HG02623 (cell line): ENCODE results near the gene HOXB7.

Experiments
- ATAC-seq: cut with Tn5 transposase; IDR thresholded peaks from one replicate; pipeline ENCODE4 v1.9.1; 2021; ENCODE audit warnings: moderate library complexity; ENCODE audit not compliant: unreplicated experiment

Gene HOXB7

DNA sequence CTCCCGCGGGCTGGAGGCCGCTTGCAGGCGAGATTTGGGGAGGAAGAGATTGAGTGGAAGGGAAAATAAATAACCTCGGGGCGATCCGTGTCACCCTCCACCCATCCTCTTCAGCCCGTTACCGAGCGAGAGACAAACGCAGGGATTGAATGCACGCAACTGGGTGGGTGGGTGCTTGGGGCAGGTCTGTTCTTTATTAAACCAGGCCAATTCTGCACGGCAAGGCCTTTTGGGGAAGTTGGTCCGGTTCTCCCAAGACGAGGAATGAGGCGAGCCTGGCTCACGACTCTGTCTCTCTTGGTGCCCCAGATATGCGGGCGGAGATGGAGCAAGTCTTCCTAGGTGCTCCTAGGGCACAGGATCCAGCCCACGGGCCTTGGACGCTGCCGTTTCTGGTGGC lies 396 bp upstream of the HOXB7 start:
- ATAC-seq = no peak

DNA sequence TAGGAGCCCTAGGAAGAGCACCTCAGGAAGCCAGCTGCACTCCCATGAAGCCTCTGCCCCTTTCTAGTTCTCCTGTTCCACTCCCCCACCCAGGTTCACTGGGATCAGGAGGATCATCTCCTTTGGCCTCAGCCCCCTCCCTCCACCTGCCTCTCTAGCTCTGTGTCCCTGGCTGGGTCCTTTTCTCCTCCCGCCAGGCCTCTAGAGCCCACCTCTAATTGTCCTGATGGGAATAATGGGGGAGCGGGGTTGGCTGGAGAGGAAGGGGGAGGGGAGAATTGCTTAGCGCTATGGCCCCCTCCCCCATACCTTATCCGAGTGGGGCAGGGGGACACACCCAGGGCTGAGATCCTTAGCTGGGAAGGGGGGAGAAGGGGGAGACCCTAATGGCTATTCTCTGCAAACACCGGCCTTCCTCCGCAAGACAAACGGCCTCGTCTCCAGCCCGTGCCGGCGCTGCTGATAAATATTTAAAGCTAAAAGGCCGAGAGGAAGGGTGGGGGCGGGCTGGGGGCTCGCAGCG lies 997 bp downstream of the HOXB7 start:
- no peak for ATAC-seq

DNA sequence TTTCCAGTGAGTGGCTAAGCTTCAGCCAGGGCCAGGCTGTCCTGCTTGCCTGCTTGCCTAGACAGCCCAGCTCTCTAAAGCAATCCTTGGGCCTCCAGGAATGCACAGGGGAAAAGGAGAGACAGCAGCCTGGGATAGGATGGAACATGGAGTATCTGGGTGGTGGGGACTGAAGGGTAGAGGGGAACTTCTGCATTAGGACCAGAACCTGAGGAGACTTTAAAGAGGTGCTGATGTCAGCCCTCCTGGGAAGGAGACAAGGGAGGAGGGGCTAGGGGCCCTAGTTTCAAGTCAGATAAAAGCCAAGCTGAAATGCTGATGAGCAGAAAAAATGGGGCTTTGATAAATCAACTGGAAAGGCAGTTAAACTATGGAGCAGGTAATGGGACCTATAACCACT lies 1.8 kb downstream of the HOXB7 start:
- no peak for ATAC-seq

DNA sequence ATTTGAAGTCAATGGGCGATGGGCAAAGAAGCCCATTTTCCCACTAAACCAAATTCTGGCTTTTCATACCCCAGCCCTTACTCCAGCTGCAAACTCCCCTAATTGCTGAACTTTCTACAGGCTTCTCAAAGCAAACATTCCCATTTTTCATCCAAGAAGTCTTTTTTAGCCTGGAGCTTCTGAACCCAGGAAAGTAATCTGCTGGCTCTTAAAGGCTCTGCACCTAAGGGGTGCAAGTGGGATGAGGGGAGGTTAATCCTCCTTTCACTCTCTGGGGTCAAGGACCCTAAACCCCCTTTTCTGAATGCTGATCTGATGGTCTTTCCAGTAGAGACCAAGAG lies 2.4 kb downstream of the HOXB7 start:
- ATAC-seq = no peak

DNA sequence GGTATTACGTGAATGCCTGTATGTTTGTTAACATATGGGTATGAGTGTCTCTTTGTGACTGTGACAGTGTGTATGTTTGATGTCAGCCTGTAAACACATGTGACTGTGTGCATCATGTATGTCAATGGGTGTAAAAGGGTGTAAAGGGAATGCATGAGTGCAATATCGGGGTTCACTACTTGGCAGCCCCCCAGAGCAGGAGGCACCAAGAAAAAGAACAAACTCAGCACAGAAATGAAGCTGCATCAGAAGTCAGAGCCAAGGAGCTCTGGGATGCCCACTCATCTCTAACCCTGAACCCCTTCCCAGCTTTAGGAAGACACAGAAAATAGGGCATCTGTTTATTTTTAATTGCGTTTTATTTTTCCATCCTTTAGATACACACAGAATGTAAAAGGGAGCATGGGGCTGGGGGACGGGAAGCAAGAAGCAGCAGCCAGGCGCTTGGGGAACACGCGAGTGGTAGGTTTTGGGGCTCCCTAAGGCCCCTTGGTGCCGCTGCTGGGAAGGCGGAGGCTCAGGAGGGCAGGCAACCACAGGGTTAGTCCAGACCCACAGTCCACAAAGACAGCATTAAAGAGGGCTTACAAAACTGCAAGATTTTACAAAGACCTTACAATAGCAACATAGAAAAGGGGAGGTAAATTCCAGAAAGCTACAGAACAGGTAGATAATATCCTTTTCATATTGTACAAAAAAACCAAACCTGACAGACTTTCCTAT lies 3.8 kb downstream of the HOXB7 start:
- no peak for ATAC-seq

DNA sequence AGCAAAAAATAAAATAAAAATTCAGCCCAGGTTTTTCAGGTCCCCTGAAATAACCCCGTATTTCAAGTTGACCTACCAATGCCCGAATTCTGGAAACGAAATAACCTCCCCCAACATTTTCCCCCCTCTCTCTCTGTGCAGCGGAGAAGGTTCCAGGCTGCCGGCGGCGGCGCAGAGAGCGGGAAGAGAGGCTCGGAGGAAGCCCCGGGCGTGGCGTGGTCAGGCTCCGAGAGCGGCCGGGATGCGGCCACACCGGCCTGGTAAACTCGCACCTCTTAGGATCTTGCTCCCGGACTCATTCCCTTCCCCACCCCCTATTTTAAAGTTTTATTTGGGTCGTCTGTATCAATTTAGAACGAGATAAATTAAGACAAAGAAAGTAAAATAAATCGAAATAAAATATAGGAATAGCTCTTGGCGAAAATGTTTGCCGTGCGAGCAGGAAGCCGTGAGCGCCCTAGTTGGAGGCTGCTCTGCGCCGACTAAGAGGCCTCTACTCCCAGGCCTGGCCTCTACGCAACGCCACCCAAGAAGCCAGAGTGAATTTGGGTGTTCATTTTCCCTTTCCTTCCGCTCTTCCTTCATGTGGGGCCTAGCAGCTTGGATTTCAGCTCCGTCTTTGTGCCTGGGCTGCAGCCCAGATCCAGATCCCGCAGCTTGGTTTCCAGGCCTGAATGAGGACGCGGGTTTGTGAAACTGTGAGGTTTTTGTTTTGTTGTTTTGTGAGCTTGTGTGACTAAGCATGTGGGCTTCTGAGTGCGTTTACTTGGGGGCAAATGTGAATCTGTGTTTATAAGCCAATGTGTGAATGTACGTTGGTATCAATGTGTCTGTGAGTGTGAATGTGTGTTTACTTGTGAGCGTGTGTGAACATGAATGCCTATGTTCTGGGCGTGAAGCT lies 4.6 kb downstream of the HOXB7 start:
- ATAC-seq = no peak

DNA sequence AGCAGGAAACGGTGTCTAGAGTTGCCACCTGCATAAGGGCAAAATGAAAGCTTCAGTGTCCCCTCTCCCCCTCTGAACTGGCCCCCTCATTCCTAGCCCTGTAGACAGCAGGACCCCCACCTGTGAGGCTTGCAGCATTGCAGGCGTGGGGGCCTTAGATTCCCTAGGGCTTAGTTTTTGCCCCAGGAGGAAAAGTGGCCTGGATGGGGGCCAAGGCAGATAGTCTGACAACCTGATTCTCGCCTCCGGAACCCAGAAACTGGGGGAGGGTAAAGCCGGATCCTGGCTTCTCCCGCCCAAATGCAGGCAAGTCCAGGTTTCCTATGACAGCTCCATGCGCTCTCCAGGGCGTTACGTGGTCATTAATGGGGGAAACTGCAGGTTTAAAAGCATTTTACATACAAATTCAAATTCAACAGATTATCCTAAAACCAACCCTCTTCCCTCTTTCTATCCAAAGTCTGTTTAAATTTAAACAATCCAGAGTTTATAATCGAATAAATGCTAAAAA lies 5.4 kb downstream of the HOXB7 start:
- ATAC-seq = no peak

DNA sequence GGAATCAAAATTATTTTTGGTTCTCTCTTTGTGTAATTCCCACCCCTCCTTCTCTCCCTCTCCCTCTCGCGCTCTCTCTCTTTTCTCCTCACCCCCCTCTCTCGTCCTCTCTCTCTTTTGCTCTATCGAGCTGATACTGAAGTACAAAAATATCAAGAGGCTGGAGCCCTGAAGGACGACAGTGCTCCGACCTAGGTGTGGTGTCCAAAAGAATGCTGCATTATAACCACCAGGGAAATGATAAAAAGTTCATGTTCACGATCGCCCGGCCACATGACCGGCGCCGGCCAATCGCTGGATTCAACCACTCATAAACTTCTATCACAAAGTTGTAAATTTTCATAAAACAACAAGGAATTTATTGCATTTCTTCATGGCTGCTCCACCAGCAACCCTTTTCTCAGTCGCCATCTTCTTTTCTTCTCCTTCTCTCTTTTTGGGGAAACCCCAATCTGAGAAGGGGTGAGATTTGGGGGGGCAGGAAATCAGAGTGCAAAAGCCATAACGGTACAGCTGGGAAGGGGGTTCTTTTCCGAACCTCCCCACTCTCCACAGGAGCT lies 6.0 kb downstream of the HOXB7 start, which contains the start of gene HOXB6:
Gene HOXB6, minus strand, starts transcription at position 217 of the 560 bp plus-strand sequence. CDS start 6,836 bp downstream, outside the sequence.
- ATAC-seq = no peak

DNA sequence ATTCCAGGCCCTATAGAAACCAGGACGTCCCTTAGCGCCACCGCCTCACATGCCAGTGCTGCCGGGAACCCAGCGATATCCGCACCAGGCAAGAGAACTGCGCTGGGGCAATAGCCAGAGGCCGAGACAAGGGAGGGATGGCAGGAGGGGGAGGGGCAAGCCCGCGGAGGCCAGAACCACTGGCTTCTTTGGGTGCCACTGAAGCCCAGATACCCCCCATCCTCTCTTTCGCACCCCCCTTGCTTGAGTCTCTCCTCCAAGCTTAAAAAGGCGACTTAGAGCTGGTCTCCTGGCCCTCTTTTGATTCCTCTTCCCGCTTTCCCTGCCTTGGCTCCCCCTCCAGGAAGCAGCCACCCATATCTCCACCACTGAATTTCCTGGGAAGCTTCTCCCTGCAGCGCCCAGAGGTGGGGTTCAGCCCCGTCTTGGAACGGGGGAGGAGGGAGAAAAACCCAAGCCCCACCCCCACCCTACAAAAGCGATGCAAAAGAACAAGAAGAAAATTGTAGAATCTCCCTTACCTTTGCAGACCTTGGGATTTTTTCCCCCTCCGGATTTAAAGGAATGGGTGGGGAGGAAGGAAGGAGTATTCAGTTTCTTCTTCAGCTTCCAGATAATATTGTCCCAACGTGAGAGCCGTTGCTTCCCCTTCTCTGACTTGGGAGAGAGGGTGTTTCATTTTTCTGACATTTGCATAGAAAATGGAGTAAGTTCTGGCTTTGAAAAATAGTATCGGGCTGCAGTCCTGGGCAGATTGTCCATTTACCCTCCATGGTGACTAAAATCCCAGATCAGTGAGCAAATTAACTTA lies 6.7 kb downstream of the HOXB7 start:
- no peak for ATAC-seq

DNA sequence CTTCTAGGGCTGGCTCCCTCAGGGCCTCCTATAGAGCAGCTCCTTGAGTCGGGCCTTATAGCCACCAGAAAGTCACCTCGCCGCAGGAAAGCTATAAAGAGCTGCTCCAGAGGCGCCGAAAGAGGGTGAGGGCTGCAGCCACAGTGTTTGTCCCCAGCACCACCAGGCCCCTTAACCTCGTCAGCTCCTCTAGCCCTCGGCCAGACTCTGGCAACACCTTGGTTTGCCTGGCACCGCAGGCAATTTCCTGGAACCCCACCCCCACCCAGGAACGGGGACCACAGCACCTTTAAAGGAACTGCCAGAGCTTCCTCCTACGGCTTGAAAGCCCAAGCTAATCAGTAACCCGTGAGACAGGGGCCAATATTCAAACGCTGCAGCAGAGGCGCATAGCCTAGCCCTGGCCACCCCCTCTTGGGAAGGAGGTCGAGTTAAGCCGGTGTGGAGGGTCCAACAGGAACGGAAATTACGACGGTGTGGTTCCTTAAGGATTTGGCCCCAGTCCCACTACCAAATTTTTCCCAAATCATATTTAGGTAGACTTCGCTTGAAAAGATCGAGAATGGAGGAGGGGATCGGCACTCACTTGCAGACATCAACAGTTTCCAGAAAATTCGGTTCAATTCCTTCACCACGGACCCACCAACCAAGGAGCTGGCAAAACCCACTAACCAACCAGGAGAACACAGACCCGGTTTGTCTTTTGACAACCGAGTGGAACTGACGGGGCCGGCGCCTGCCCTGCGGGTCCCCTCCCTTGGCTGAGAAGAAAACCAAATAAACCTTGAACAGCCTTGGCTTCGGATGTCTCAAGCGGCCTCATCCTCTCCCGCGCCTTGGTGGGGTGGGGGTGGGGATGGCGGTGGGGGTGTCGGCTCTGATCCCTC lies 9.0 kb downstream of the HOXB7 start:
- ATAC-seq = no peak

DNA sequence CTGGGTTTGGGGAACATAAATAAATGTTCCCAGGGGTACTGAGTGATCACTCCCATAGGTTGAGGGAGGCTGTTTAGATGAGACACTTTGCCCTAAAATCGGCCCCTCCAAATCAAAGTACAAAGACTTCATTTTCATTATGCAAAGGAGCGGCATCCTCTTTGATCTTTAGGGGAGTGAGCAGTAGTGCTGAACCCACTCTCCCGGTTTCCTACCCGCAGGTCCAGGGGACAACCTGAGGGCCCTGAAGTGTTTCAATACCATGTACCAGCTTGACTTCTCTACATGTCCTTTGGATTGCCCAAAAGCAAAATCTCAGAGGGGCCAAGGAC lies 9.6 kb downstream of the HOXB7 start:
- ATAC-seq = no peak

DNA sequence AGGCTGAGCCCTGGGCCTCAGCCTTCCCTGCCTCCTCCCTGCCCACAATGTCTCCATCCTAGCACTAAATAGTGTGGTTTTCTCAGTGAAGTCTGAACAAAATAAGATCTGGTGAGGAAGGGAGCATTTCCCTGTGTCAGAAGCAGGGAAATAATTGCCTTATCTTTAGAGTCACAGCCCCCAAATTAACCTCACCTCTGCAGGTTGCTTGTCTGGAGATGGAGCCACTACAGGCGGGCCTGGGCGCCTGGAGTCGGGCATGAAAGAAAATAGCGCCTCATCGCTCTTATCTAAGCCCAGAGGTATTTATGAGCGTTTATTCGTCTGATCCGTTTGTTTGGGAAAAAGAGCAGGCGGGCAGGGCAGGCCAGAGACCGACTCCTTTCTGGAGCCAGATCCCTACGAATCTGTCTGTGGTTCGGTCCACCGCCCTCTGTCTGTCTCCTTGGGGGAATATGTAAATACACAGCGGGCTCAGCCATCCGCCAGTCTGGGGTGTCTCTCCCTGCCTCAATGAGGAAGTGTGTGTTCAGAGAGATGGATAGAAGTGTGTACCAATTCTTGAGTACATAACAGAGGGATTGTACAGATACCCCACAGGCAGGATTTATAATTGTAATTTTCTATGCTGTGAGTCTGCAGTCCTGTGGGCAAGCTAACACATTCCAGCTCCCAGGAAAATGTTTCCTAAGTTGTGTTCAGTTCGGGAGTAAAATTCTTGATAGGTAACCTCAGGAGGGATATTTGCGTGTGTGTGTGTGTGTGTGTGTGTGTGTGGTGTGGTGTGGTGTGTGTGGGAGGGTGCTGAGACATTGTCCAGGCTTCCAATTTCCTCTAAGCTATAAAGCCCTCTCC lies 10.3 kb downstream of the HOXB7 start:
- no peak for ATAC-seq

DNA sequence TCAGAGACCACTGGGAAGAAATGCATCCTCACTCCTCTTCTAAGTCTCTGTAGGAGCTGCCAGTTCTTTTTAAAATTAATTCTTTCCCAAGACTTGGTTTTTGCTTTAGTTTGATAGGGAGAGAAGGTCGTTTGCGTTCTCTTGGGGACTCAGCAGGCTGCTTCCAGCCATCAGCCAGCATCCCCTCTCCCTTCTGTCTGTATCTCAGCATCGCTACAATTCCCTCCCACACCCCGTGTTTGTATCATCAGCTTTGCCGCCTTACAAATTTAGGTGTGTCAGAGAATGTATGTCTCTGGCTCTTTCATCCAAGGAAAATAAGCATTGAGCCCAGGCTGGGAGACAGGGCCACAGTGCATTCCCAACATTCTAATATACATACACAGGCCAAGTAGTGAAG lies 11.5 kb downstream of the HOXB7 start:
- no peak for ATAC-seq

DNA sequence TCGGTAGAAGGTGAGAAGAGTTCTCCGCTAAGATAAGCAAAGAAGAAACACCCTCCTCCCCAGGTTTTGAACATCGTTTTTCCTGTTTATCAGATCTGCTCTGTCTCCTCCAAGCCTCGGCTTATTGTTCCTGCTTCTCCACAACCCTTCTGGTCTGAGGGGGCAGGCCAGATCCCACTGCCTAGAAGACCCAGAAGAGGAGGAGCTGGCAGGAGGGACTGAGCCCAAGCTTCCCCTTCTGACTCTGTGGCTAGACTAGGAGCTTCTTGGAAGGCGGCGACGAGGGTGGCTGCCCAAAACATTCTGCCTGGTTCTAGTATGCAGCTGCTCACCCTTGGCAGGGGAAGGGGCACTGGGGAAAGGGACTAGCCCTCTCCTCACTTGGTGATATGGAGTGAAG lies 12.1 kb downstream of the HOXB7 start:
- ATAC-seq = no peak

DNA sequence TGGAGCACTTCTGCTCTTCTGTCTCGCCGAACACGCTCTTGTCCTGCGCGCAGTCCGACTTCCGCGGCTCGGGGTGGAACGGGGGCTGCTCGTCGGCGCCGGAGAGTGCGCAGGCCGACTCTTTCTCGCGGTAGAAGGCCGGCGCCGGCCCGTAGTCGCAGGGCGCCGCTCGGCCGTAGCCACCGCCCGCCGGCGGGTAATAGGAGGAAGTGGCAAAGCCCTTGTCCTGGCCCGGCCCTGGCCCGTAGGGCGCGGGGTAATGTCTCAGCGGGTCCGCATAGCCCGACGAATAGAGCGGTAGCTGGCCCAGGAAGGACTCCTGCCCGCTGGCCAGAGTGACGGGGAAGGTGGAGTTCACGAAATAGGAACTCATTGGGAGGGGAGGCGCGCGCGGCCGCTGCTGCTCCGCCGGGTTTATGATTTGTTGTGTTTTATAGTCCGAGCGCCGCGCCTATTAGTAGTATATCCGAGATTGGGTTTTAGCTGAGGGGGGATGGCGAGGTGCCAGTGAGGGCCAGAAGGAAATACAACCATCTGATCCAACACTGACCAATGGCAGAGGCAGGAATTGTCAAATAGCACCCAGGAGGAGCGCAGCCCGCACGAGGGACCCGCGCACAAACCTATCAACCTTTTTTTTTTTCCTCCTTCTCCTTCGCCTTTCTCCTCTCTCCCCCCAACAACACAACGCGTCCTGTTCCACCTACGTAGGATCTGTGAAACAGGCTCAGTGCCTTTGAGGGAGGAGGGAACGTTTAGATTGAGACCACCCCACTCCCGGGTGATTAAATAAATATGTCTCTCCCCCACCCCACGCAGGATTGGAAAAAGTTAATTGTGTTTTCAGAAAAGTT lies 12.8 kb downstream of the HOXB7 start:
- no peak for ATAC-seq

DNA sequence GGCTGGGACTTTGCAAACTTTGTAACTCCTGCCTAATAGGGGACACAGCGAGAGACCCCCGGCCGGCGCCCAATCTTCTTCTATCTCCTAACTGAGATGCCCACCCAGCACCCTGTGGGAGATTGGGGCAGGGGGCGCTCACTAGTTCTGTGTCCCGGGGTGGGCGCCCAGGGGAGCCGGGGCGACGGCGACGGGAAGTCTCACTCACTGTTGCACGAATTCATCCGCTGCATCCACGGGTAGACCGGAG lies 13.4 kb downstream of the HOXB7 start:
- ATAC-seq = no peak

DNA sequence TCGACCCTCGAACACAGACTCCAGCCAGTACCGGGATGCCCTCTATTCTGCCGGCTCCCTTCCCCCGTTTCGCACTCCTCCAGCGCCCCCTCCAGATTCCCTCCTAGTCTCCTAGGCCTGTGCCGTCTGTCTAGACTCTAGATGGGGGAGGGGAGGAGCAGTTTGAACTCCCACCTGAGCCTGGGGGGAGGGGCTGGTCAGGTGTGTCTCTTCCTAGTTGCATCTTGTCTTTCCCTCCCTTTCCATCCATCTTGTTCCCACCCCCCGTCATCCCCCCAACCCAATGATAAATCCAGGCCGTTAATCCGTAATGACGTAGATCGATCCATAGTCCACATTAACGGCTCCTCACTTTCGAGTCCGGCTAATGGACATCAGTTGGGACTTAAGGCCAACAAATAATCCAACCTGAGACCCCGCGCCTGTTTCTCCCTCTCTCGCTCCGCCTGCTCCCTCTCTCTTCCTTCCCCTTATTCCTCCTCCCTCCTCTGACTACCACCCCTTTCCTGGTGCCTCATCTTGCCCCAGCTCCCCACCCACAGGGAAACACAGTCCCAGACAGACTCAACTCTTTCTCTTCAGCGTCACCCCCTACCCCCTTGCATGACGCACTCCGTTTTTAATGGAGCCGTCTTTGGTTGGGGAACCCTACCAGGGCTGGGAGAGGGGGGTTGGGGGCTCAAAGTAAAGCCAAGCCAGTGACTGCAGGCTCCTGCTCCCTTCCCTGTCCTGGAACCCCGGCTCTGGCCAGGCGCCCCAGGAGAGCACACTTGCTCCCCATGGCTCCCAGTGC lies 13.9 kb downstream of the HOXB7 start:
- ATAC-seq = no peak
